GDM1 (cell line): Measurements from ENCODE around the gene PTPRF.

ENCODE experiments used
- DNase-seq: peaks from one replicate; lab custom pipeline; 2025; lab: John Stamatoyannopoulos, UW

PTPRF gene

GRCh38 chr1:43669878-43670277 lies 139.2 kb downstream of the PTPRF start:
- no peak for DNase-seq

- no peak for DNase-seq
Observed at GRCh38 chr1:43671193-43671592, 140.5 kb downstream of the PTPRF start.

GRCh38 chr1:43671626-43672330 lies 141.1 kb downstream of the PTPRF start:
- DNase-seq = no peak

- DNase-seq = no peak
Observed at GRCh38 chr1:43673261-43673660, 142.6 kb downstream of the PTPRF start.
